GM04503 (cell line): ENCODE results near the gene PACS2.

Experiments used
- DNase-seq: peaks from one replicate; pipeline ENCODE4 v3.0.0-alpha.2; 2012; ENCODE audit warnings: low read depth

Gene PACS2

DNA sequence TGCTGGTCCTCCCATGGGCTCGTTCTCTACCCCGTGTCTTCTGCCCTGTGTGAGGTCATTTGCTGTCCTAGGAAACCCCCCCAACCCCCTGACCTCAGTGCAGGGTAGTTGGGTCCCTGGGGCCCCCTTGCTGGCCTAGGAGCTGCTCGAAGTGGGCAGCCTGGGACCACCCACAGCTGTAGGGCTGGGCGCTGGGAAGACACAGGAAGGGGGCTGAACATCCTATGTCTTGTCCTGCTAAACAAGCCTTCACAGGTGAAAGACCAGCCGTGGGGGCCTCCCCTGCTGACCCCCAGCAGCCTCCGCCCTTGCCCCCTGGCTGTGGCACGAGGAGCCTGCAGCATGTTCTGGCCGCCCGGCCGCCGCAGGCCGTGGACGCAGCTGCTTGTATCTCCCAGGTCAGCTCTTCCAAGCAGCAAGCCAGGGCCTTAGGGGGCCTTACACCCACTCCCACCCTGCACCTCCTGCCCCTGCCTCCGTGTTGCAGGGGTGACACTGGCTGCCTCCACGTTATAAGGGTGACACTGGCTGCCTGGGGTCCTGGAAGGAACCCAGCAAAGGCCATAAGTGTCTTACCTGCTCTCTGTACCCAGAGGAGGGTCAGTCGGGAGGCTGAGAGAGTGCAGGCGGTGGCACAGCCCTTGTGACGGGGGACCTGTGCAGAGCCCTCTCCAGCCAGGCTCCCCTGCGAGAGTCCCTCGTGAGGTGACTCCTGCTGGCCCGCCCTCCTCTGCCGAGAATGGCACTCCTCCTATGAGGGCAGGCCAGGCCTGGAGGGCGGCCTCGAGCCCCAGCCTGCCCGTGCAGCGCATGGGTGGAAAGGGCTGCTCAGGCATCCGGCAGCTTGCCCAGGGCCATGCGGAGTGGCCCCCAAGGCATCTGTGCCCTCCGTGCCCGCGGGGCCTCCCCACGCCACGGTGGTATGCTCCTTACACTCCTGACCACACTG is 72.3 kb downstream of the PACS2 start:
- DNase-seq: no peak

DNA sequence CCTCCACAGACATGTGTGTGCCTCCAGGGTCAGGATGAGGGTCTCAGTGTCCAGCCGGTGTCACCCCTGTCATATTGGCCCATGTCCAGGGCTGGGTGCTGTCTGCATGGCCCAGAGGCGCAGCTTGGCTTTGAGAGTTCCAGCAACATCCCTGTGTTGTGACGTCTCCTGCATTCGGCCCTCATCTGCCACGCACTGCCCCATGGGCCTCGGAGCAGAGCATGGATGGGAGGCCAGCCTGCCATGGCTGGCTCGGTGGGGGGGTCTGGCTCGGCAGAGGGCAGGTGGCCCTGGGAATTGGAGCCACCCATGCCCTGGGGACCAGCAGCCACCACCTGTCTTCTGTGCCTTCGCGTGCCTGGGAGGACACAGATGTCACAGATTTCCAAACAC is 73.0 kb downstream of the PACS2 start:
- DNase-seq: no peak

- DNase-seq: no peak
These were observed 73.8 kb downstream of the PACS2 start for GRCh38 chr14:105388110-105388951.

GRCh38 chr14:105388976-105389375 is 74.4 kb downstream of the PACS2 start:
- no peak for DNase-seq

- no peak for DNase-seq
These were observed 75.0 kb downstream of the PACS2 start for GRCh38 chr14:105389534-105389933.

DNA sequence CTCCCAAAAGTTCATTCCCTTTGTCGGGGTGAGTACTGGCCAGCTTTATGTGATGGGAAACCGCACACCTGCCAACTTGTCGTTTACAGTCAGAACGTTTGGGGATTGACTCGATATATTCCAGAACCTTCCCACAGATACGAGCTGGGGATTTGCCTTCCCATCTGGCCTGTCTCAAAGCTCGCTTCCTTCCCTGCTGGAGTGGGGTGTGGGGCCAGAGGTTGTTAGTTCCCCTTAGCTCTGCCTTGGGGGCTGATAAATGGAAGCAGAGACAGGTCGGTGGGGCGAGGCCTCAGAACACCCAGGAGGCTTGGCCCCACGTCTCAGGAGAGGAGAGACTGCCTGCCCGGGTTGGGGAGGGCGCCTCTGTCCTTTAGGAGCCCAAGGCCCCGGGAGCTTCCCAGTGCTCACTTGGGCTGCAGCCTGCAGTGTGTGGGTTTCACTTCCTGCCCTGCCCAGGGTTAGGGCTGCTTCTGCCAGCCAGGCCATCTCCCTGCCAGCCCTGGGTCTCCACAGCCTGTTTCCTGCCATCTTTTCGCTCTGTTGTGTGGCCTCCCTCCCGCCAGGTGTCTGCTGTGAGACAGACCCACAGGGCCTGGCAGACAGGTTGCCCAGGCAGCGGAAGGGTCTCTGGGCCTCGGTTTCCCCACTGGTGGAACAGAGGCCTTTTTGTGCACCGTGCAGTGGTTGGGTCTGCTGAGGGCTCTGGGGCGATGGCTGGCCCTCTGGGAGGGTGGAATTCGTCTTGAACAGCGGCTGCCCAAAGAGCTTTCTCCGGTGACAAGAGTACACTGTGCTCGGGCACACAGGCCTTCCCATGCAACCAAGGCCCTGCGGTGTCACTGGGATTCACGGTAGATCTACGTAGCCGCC is 75.7 kb downstream of the PACS2 start:
- no peak for DNase-seq

GRCh38 chr14:105390849-105391500 is 76.4 kb downstream of the PACS2 start:
- no peak for DNase-seq

- no peak for DNase-seq
These were observed 77.0 kb downstream of the PACS2 start for GRCh38 chr14:105391541-105391940.

DNA sequence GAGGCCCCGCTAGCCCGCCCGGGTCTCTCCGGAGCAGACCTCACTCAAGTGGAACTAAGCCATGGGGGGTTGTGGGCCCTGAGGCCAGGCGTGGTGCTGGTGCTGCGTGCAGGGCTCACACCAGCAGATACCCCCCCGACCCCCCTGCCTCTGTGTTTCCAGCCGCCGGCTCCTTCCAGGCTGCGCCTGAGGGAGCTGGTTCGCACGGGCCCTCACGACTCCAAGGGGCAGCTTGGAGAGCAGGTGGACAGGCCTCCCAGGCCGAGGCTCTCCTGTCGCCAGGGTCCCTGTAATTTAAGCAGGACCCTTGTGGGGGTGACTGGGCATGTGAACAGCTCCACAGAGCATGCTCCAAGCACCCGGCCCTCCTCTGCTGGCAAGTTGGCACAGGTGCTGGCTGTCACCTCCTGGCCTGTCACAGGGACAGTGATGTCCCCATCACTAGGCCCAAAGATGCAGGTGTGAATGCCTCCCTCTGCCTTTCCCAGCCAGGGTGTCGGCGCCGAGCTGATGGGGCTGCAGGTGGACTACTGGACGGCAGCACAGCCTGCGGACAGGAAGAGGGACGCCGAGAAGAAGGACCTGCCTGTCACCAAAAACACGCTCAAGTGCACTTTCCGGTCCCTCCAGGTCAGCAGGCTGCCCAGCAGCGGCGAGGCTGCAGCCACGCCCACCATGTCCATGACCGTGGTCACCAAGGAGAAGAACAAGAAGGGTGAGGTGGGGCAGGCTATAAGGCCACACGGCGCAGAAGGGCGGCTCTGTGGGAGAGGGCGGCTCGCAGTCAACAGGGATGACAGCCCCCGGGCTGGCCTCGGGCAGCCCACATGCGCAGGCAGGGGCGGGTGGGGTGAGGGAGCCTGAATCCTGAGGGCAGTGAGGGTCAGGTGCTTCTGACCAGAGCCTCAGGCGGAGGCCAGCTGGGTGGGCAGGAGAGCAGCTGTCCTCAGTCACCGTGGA is 77.9 kb downstream of the PACS2 start:
- DNase-seq: no peak

DNA sequence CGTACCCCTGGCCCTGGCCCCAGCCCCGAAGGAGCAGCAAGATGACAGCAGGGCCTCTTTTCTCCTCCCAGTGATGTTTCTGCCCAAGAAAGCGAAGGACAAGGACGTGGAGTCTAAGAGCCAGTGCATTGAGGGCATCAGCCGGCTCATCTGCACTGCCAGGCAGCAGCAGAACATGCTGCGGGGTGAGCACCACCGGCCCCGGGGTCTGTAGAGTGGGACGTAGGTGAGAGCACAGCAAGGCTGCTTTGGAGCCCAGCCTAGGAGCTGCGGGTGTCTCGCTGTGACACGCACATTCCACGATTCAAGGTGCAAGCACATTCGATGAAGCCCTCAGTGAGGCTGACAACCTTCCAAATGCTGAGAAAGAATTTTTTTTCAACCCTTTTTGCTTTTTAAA is 78.6 kb downstream of the PACS2 start:
- DNase-seq: no peak

GRCh38 chr14:105394714-105395537 is 80.4 kb downstream of the PACS2 start:
- no peak for DNase-seq

- DNase-seq: no peak
These were observed 80.9 kb downstream of the PACS2 start for GRCh38 chr14:105395538-105395854.

DNA sequence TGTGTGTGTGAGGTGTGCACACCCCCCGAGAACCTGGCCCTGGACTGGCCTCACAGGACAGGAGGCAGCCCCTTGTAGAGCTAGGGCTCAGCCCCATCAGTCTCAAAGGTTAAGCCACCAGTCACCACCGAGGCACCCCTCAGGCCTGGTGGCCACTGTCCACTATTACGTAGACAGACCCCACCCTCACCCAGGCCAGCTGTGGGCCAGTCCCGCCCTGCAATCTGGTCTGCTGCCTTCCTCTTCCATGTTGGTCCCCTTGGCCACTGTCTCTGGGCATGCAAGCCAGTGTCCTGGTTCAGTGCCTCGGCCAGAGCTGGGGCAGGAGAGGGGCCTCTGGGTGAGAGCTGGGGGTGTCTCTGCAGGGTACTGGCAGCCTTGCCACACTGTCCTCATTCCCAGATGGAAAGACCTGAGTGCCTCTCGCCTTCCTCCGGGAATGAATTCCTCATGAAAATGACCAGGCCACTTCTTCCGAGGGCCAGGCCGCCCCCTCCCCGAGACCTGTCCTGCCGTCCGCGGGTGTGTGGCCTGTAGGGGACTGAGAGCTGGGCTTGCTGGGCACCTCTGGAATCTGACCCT is 82.9 kb downstream of the PACS2 start:
- no peak for DNase-seq

GRCh38 chr14:105398044-105398725 is 83.6 kb downstream of the PACS2 start, which contains the start of gene TEX22:
TSS of gene TEX22 (plus strand) at chr14:105398538. CDS start at chr14:105399341, 803 bp downstream.
- DNase-seq: no peak

DNA sequence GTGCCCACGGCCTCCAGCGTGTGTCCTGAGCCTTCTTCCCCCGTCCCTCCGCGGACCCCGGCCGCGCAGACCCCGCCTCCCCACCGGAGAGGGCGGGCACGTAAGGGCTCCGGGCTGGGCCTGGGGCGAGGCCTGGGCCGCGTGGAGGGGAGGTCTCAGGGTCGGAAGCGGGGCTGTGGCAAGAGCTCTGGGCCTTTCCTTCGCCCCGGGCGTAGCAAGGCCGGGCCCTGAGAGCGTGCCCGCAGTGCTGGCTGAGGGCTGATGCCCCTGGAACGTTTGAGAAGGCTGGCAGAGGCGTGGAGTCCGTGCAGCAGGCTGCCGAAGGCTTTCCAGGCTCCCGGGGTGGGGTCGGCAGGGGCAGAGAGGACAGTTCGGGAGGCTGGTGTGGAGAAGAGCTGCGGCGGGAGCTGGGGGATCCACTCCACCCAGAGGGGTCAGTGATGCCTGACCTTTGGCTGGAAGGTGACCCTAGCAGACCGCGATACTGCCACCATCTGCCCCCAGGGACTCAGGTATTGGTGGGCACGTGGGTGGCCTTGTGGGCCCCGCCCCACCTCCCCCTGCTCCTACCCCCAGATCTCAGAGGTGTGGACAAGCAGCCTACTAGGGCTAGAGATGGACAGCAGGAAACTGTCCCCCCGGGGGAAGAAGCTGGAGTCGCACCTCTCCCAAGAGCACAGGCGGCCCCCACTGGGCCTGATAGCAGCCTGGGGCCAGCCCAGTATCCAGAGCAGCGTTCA is 84.3 kb downstream of the PACS2 start:
- no peak for DNase-seq

DNA sequence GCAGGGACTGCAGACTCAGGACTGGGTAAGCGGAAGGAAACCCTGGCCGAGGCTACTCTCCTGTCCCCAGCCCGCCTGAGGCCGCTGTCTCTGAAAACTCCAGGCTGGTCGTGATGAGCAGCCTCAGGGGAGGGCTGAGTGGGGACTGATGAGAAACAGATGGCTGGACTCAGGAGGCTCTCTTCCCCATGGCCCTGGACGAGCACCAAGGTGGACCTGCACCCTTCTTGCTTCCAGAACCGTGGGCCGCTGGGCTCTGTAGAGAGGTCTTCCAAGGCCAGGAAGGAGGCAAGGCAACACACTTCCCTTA is 84.9 kb downstream of the PACS2 start:
- no peak for DNase-seq

DNA sequence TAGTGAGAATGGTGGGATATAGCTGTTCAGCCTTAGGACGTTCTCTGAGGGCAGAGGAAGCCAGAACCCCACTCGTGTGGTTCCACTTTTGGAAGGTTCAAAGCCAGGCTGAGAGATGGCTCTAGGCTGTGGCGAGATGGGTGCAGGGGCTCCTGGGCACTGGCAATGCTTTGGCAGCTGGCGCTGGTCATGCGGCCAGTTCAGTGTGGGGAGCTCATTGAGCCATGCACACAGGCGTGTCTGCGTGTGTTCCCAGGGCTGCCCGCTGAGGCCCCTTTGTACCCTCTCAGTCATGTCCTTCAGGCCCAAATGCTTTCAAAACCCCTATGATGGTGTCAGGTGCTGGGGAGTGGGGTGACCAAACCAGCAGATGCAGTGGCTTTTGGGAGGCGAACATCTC is 85.5 kb downstream of the PACS2 start:
- DNase-seq: no peak

- DNase-seq: no peak
These were observed 87.2 kb downstream of the PACS2 start for GRCh38 chr14:105401699-105402098.
